ENCODE results near the gene AKT1S1. TPM values are rescaled to one million over a fixed set of nuclear protein-coding genes. Genes with fewer than 3 reads are reported as not detected.

The AKT1S1 gene
- total and polyA plus RNA-seq, 3 donors from 2014 or later, result 35.0 to 42.8 (median 35.7) TPM

DNA sequence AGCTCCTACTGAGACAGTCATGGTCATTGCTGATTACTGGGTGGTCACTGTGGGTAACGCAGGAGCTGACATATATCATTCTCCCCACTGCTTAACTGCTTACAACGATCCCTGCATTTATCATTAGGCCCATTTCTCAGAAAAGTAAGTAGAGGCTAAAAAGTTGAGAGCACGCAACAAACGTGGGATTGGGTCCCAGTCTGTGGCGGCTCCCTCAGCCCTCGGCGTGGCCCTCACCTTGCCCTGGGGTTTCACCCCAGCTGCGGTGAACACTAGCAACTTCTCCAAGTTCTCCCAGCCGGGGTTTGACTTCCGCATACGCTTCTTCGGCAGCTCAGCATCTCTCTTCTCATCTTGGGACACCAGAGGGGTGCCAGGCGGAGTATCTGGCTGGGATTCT lies 12.3 kb downstream of the AKT1S1 start:
- Histone ChIP-seq H3K27me3 (no peaks in the 10 kb centered on the region), H3K9me3 (no peaks in the 10 kb centered on the region), H3K36me3 (ENCODE audit: low read depth, missing control alignments) (no peaks in the 10 kb centered on the region), H3K4me1 (peaks cover 67% of the 10 kb centered on the region), H3K27ac (peak overlapping the region; percentile 9 to 96), H3K4me3 (no peak overlapping the region)
- intact Hi-C loops (cut with DNase I; ENCODE audit: low total_unique reads), result no loop called here
- 46 to 64% methylated on average over 6 to 13 of the region's 13 CpGs for WGBS, 2 donors
- TF ChIP-seq, protein P1, sequence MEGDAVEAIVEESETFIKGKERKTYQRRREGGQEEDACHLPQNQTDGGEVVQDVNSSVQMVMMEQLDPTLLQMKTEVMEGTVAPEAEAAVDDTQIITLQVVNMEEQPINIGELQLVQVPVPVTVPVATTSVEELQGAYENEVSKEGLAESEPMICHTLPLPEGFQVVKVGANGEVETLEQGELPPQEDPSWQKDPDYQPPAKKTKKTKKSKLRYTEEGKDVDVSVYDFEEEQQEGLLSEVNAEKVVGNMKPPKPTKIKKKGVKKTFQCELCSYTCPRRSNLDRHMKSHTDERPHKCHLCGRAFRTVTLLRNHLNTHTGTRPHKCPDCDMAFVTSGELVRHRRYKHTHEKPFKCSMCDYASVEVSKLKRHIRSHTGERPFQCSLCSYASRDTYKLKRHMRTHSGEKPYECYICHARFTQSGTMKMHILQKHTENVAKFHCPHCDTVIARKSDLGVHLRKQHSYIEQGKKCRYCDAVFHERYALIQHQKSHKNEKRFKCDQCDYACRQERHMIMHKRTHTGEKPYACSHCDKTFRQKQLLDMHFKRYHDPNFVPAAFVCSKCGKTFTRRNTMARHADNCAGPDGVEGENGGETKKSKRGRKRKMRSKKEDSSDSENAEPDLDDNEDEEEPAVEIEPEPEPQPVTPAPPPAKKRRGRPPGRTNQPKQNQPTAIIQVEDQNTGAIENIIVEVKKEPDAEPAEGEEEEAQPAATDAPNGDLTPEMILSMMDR (IDR thresholded peaks at IDR 0.05), result peak in 1 of 3 experiments; percentile 0
- no peak for TF ChIP-seq POLR2A (IDR thresholded peaks at IDR 0.05)
- DNase-seq, result no peak

DNA sequence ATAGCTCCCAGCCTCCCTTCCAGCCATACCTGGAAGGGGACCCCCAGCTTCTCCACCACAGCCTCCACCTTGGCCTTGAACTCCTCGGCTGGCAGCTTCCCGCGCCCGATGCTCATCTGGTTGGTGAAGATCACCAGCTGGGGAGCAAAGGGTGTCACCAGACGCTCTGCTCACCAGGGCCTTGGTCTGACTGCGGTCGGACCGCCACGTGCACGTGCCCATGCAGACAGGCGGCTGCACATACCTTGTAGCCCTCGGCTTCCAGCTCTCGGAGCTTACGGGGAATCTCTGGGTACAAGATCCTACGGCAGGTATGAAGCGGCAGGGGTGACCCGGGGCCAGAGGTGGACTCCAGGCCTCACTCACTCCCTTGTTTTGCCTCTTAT lies 13.2 kb downstream of the AKT1S1 start:
- H3K27me3 ChIP-seq, result no peaks in the 10 kb centered on the region
- H3K36me3 ChIP-seq (ENCODE audit: low read depth, missing control alignments), result no peaks in the 10 kb centered on the region
- peaks cover 73% of the 10 kb centered on the region for H3K4me1 ChIP-seq
- intact Hi-C loops (cut with DNase I; ENCODE audit: low total_unique reads), result no loop called here
- no peaks in the 10 kb centered on the region for H3K9me3 ChIP-seq
- DNase-seq, result no peak
- H3K27ac ChIP-seq, result peak overlapping the region in 1 of 2 donors; percentile 94
- 82 to 86% methylated on average over 7 to 17 of the region's 17 CpGs for WGBS, 2 donors
- TF ChIP-seq POLR2A (IDR thresholded peaks at IDR 0.05), result no peak
- TF ChIP-seq, protein P1 (IDR thresholded peaks at IDR 0.05), result no peak
- H3K4me3 ChIP-seq, result no peak overlapping the region

DNA sequence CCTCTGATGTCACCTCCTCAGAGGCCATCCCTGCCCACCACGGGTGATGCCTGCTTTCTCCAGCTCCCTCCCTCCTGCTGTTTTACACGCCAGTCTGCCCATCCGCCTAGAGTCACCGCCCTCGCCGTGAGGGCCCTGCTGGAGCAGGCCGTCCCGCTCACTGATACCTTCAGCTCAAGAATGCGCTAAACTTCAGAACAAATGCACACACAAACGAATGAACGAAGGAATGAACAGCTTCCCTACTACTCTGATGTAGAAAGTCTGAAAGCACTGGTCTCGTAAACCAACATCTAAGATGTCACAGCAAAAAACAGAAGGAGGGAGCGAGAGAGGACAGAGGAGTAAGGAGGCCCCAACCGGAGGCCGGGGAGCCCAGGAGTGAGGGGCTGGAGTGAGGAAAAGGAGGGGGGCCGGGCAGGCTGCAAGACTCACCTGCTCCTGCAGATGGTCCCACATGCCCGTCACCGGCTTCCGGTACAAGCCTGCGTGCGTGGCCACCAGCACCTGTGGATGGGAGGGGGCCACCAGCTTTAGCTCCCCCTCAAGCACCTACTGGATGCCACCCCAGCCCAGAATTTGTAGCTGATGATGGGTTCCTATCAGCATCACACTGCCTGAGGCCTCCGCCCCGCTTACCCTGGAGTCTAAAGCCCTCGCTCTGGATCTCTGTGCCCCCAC lies 13.8 kb downstream of the AKT1S1 start:
- no peak overlapping the region for H3K4me3 ChIP-seq
- H3K27me3 ChIP-seq, result no peaks in the 10 kb centered on the region
- no peaks in the 10 kb centered on the region for H3K36me3 ChIP-seq (ENCODE audit: low read depth, missing control alignments)
- no peaks in the 10 kb centered on the region for H3K9me3 ChIP-seq
- no peak for DNase-seq
- no peak for TF ChIP-seq POLR2A (IDR thresholded peaks at IDR 0.05)
- TF ChIP-seq, protein P1 (IDR thresholded peaks at IDR 0.05), result no peak
- peaks cover 71% of the 10 kb centered on the region for H3K4me1 ChIP-seq
- H3K27ac ChIP-seq, result peak overlapping the region; percentile 89 to 94
- WGBS, 2 donors, result 88 to 92% methylated on average over 24 of the region's 24 CpGs
- intact Hi-C loops (cut with DNase I; ENCODE audit: low total_unique reads), result no loop called here

DNA sequence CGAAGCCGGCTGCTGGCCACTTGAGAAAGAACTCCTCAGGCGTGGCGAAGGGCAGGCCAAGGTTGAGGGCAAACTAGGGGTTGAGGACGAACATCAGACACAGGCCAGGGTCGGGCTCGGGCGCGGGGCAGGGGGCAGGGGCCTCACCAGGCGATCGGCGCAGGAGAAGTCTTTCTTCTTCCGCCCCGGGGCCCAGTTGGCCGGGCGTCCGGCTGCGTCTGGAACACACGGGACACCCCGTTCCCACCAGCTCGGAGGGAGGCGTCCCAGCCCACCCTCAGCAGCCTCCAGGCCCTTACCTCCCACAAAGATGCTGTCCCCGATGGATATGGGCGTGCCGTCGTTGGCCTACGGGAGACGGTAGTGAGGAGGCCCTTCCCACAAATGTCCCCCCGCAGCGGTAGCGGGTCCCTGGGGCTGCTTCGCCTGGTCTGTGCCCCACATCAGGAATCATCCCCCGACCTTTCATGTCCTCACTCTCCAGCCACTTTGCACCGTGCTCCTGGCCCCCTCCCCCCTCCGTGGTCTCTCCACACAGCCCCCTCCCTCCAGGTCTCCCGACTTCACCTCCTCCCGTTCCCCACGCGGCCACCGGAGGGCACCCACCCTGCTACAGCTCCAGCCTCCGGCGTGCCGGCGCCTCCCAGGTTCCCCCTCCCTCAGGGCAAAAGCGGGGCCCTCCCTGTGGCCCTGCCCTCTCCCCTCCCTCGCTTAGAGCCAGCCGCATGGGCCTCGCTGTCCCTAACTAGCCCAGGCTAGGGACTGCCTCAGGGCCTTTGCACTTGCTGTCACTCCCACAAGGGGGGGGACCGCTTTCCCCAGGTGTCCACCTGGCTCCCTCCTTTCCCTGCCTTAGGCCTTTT lies 14.5 kb downstream of the AKT1S1 start:
- peak; percentile 77 for DNase-seq
- WGBS, 2 donors, result 36 to 42% methylated on average over 29 to 48 of the region's 49 CpGs
- H3K27ac ChIP-seq, result peak overlapping the region; percentile 89 to 94
- no peaks in the 10 kb centered on the region for H3K27me3 ChIP-seq
- intact Hi-C loops (cut with DNase I; ENCODE audit: low total_unique reads), result no loop called here
- no peaks in the 10 kb centered on the region for H3K36me3 ChIP-seq (ENCODE audit: low read depth, missing control alignments)
- no peaks in the 10 kb centered on the region for H3K9me3 ChIP-seq
- H3K4me3 ChIP-seq, result peak overlapping the region; percentile 15
- peaks cover 71% of the 10 kb centered on the region for H3K4me1 ChIP-seq
- TF ChIP-seq POLR2A (IDR thresholded peaks at IDR 0.05), result no peak
